Activated CD4-positive, alpha-beta T cell treated with anti-CD3 and anti-CD28 coated beads, Interleukin-2, amount 50 U/mL, for 48 hours (primary cell): Measurements from ENCODE around the gene GSE1.

Experiments used
- DNase-seq, 2 experiments: peaks; one replicate each; pipeline ENCODE4 v3.0.0-alpha.2; 2020

The GSE1 gene

GRCh38 chr16:85607796-85608514 lies 5.2 kb upstream of the GSE1 start:
- DNase-seq = no peak

- no peak for DNase-seq
Observed at GRCh38 chr16:85608515-85608885, 4.6 kb upstream of the GSE1 start.

- DNase-seq = no peak
Observed at GRCh38 chr16:85608887-85609286, 4.2 kb upstream of the GSE1 start.

GRCh38 chr16:85609539-85609938 lies 3.6 kb upstream of the GSE1 start:
- DNase-seq = no peak

- no peak for DNase-seq
Observed at GRCh38 chr16:85610059-85610445, 3.1 kb upstream of the GSE1 start.

GRCh38 chr16:85610446-85611193 lies 2.5 kb upstream of the GSE1 start:
- DNase-seq = peak; percentile 88 to 91

GRCh38 chr16:85611194-85611443 lies 2.0 kb upstream of the GSE1 start:
- DNase-seq = no peak

GRCh38 chr16:85611444-85612190 lies 1.5 kb upstream of the GSE1 start:
- peak; percentile 58 to 67 for DNase-seq

GRCh38 chr16:85612191-85612800 lies 826 bp upstream of the GSE1 start:
- peak; percentile 43 to 65 for DNase-seq

- DNase-seq = peak; percentile 15 to 22
Observed at GRCh38 chr16:85613604-85614337, 649 bp downstream of the GSE1 start.

- no peak for DNase-seq
Observed at GRCh38 chr16:85614338-85615013, 1.4 kb downstream of the GSE1 start.

- DNase-seq = peak; percentile 51 to 62
Observed at GRCh38 chr16:85615014-85615851, 2.1 kb downstream of the GSE1 start.

GRCh38 chr16:85615852-85616606 lies 2.9 kb downstream of the GSE1 start:
- peak; percentile 84 to 88 for DNase-seq

GRCh38 chr16:85616607-85617321 lies 3.6 kb downstream of the GSE1 start:
- DNase-seq = peak; percentile 18 to 35

GRCh38 chr16:85617948-85618347 lies 4.8 kb downstream of the GSE1 start:
- no peak for DNase-seq

GRCh38 chr16:85618521-85618920 lies 5.4 kb downstream of the GSE1 start:
- no peak for DNase-seq

GRCh38 chr16:85619101-85619891 lies 6.2 kb downstream of the GSE1 start:
- DNase-seq = no peak

GRCh38 chr16:85620374-85620773 lies 7.3 kb downstream of the GSE1 start:
- no peak for DNase-seq
